Measurements from ENCODE around the gene BCKDHB. TPM values are rescaled to one million over a fixed set of nuclear protein-coding genes. Genes with fewer than 3 reads are reported as not detected.
"Not testable (repeated sequence)": the region's sequence is repeated elsewhere in the genome, so short reads cannot be mapped to it uniquely, and the experiment has no call there.

Gene BCKDHB
- total RNA-seq, 2 experiments from 2014 or later = 13.5 to 16.5 TPM

DNA sequence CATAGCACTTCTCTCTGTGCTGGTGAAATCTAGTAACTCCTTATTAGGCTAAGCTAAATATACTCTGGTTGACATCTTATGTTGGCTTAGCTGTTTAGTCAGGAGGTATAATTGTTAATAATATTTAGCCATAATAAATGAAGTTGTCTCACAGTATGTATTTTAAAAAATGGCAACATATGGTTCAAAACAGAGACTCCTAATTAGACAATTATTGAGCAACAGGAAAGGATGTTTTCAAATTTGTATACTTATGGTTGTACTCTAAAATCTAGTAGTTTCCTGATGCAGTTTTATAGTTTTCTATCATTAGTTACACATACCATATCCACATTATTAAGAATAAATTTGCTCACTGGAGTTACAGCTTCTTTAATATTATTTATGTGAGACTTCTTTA lies 150.2 kb downstream of the BCKDHB start:
- Mint-ChIP-seq H3K36me3 (ENCODE audit: low read depth) (no peaks in the 10 kb centered on the region), H3K27ac (no peak overlapping the region), H3K27me3 (no peaks in the 10 kb centered on the region), H3K4me3 (no peak overlapping the region), H3K4me1 (no peaks in the 10 kb centered on the region), H3K9me3 (no peaks in the 10 kb centered on the region)
- CTCF ChIA-PET = no interaction called here
- POLR2A ChIA-PET = no interaction called here
- DNase-seq = no peak

DNA sequence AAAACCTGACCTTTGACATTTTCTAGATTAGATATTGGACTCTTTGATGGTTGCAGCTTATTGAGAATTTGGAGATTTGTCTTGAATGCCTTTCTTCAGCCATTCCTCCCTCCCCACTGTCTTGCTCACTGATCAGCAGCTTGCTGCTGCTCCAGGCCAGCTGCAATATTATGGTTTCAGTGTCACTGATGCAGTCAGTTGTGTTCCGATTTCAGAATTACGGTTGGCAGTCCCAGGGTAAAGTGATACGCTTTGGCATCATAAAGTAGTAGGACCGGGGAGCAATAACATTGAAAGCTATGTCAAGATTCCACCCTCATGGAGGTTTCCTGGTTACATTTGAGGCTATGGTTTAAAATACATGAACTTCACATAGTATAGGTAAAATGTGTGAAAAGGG lies 152.6 kb downstream of the BCKDHB start:
- Mint-ChIP-seq H3K36me3 (ENCODE audit: low read depth) (no peaks in the 10 kb centered on the region), H3K27ac (no peak overlapping the region), H3K9me3 (no peaks in the 10 kb centered on the region), H3K4me1 (no peaks in the 10 kb centered on the region), H3K4me3 (no peak overlapping the region), H3K27me3 (no peaks in the 10 kb centered on the region)
- CTCF ChIA-PET = no interaction called here
- DNase-seq = no peak
- POLR2A ChIA-PET = no interaction called here

DNA sequence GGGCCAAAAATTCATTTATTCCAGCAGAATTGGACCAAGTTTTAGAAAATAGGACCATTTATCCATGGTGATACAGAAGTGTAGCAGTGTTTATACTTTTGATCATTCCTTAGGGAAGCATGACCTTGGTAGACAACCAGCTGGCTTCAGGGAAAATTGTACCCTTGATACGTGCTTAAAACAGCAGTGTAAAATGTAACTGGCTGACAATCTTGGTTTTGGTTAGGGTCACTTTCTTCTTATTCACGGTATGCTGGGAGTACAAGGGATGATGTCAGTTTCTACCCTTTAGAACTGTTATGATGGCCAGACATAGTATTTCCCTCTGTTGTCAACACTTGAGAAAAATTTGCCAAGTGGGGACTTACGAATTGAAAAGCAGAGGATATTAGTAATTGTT lies 157.1 kb downstream of the BCKDHB start:
- no peak for DNase-seq
- H3K4me1 Mint-ChIP-seq = no peaks in the 10 kb centered on the region
- no peaks in the 10 kb centered on the region for H3K27me3 Mint-ChIP-seq
- no peak overlapping the region for H3K27ac Mint-ChIP-seq
- CTCF ChIA-PET = no interaction called here
- no peaks in the 10 kb centered on the region for H3K36me3 Mint-ChIP-seq (ENCODE audit: low read depth)
- POLR2A ChIA-PET = no interaction called here
- no peak overlapping the region for H3K4me3 Mint-ChIP-seq
- no peaks in the 10 kb centered on the region for H3K9me3 Mint-ChIP-seq

- Mint-ChIP-seq H3K9me3 (peaks cover 4% of the 10 kb centered on the region), H3K4me3 (no peak overlapping the region), H3K27ac (no peak overlapping the region), H3K4me1 (no peaks in the 10 kb centered on the region), H3K36me3 (ENCODE audit: low read depth) (no peaks in the 10 kb centered on the region), H3K27me3 (no peaks in the 10 kb centered on the region)
- ChIA-PET POLR2A (no interaction called here), CTCF (no interaction called here)
- DNase-seq = no peak
These were observed 162.6 kb downstream of the BCKDHB start for GRCh38 chr6:80268865-80269730.

GRCh38 chr6:80271074-80271473 lies 164.6 kb downstream of the BCKDHB start:
- Mint-ChIP-seq H3K9me3 (peaks cover 4% of the 10 kb centered on the region), H3K36me3 (ENCODE audit: low read depth) (no peaks in the 10 kb centered on the region), H3K27me3 (no peaks in the 10 kb centered on the region), H3K4me3 (no peak overlapping the region), H3K27ac (no peak overlapping the region), H3K4me1 (no peaks in the 10 kb centered on the region)
- ChIA-PET POLR2A (no interaction called here), CTCF (no interaction called here)
- DNase-seq = no peak

- no peak overlapping the region for H3K4me3 Mint-ChIP-seq
- DNase-seq = no peak
- H3K36me3 Mint-ChIP-seq (ENCODE audit: low read depth) = no peaks in the 10 kb centered on the region
- H3K4me1 Mint-ChIP-seq = no peaks in the 10 kb centered on the region
- H3K27ac Mint-ChIP-seq = no peak overlapping the region
- H3K27me3 Mint-ChIP-seq = no peaks in the 10 kb centered on the region
- ChIA-PET CTCF (no interaction called here), POLR2A (no interaction called here)
- H3K9me3 Mint-ChIP-seq = peaks cover 4% of the 10 kb centered on the region
These were observed 166.5 kb downstream of the BCKDHB start for GRCh38 chr6:80272988-80273387.

- Mint-ChIP-seq H3K36me3 (ENCODE audit: low read depth) (no peaks in the 10 kb centered on the region), H3K9me3 (no peaks in the 10 kb centered on the region), H3K4me3 (no peak overlapping the region), H3K27ac (no peak overlapping the region), H3K4me1 (peaks cover 10% of the 10 kb centered on the region), H3K27me3 (no peaks in the 10 kb centered on the region)
- ChIA-PET CTCF (no interaction called here), POLR2A (no interaction called here)
- DNase-seq = no peak
These were observed 170.4 kb downstream of the BCKDHB start for GRCh38 chr6:80276861-80277260.

GRCh38 chr6:80277501-80277900 lies 171.0 kb downstream of the BCKDHB start:
- H3K4me1 Mint-ChIP-seq = peaks cover 10% of the 10 kb centered on the region
- H3K36me3 Mint-ChIP-seq (ENCODE audit: low read depth) = no peaks in the 10 kb centered on the region
- ChIA-PET CTCF (no interaction called here), POLR2A (no interaction called here)
- H3K27me3 Mint-ChIP-seq = no peaks in the 10 kb centered on the region
- no peak for DNase-seq
- no peaks in the 10 kb centered on the region for H3K9me3 Mint-ChIP-seq
- no peak overlapping the region for H3K27ac Mint-ChIP-seq
- no peak overlapping the region for H3K4me3 Mint-ChIP-seq

GRCh38 chr6:80280262-80281010 lies 174.0 kb downstream of the BCKDHB start:
- no peaks in the 10 kb centered on the region for H3K9me3 Mint-ChIP-seq
- POLR2A ChIA-PET = no interaction called here
- H3K4me3 Mint-ChIP-seq = no peak overlapping the region
- no peak overlapping the region for H3K27ac Mint-ChIP-seq
- H3K27me3 Mint-ChIP-seq = no peaks in the 10 kb centered on the region
- CTCF ChIA-PET = no interaction called here
- H3K4me1 Mint-ChIP-seq = peaks cover 11% of the 10 kb centered on the region
- no peak for DNase-seq
- H3K36me3 Mint-ChIP-seq (ENCODE audit: low read depth) = no peaks in the 10 kb centered on the region

DNA sequence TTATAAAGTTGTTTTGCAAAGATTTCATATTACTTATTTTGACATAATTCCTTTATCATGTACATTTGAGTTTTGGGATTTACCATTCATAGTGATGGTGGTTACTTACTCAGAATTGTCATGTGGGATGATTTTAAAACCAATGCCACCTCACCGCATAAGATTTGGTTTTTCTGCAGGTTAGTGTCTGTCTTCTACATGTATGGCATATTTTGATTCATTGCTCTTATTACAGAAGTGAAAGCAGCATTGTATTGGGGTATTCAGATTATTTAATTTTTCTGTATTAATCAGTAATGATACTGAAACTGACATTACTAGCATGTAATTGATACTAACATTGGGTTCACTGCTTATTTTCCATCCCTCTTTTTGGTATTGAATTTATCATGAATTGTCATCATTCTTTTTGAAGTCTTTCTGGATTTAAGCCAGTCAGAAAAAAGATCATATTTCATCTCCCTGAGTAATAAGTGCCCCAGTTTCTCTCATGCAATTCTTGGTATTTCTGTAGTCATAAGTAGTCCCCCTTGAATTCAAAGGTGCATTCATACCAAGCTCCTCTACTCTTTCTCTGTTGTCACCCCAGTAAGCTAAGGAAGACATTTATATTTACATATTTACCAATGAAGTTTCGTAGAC lies 176.6 kb downstream of the BCKDHB start:
- Mint-ChIP-seq H3K4me1 (peaks cover 11% of the 10 kb centered on the region), H3K36me3 (ENCODE audit: low read depth) (no peaks in the 10 kb centered on the region), H3K27me3 (no peaks in the 10 kb centered on the region), H3K4me3 (no peak overlapping the region), H3K9me3 (no peaks in the 10 kb centered on the region), H3K27ac (no peak overlapping the region)
- CTCF ChIA-PET = no interaction called here
- no peak for DNase-seq
- POLR2A ChIA-PET = no interaction called here

DNA sequence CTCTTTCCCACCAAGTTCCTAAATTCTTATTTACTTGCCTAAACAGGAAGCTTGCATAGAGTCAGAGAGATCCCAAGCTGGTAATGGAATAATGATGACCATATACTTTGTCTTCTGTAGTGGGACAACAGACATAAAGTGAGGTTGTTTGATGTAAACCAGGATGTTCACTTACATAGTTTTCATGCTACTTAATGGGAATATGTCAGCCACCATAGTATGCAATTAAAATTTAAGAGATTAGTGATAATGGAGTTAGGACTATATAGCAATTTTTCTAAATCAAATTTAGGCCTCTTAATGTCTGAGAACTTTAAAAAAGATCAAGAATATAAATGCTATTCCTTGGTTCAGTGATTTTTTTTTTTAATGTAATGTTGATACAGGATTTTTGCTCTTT lies 180.6 kb downstream of the BCKDHB start:
- H3K4me1 Mint-ChIP-seq = peaks cover 1% of the 10 kb centered on the region
- H3K36me3 Mint-ChIP-seq (ENCODE audit: low read depth) = no peaks in the 10 kb centered on the region
- ChIA-PET CTCF (no interaction called here), POLR2A (no interaction called here)
- no peak overlapping the region for H3K4me3 Mint-ChIP-seq
- no peak overlapping the region for H3K27ac Mint-ChIP-seq
- H3K9me3 Mint-ChIP-seq = peaks cover 4% of the 10 kb centered on the region
- no peaks in the 10 kb centered on the region for H3K27me3 Mint-ChIP-seq
- no peak for DNase-seq

- Mint-ChIP-seq H3K27ac (no peak overlapping the region), H3K27me3 (no peaks in the 10 kb centered on the region), H3K4me3 (no peak overlapping the region), H3K9me3 (peaks cover 8% of the 10 kb centered on the region), H3K36me3 (ENCODE audit: low read depth) (no peaks in the 10 kb centered on the region), H3K4me1 (peaks cover 1% of the 10 kb centered on the region)
- DNase-seq = no peak
- ChIA-PET CTCF (no interaction called here), POLR2A (no interaction called here)
These were observed 181.1 kb downstream of the BCKDHB start for GRCh38 chr6:80287607-80288006.

GRCh38 chr6:80289727-80290126 lies 183.3 kb downstream of the BCKDHB start:
- no peaks in the 10 kb centered on the region for H3K4me1 Mint-ChIP-seq
- no peak overlapping the region for H3K4me3 Mint-ChIP-seq
- H3K36me3 Mint-ChIP-seq (ENCODE audit: low read depth) = peaks cover 10% of the 10 kb centered on the region
- ChIA-PET CTCF (no interaction called here), POLR2A (no interaction called here)
- DNase-seq = no peak
- no peaks in the 10 kb centered on the region for H3K27me3 Mint-ChIP-seq
- no peak overlapping the region for H3K27ac Mint-ChIP-seq
- peaks cover 24% of the 10 kb centered on the region for H3K9me3 Mint-ChIP-seq

DNA sequence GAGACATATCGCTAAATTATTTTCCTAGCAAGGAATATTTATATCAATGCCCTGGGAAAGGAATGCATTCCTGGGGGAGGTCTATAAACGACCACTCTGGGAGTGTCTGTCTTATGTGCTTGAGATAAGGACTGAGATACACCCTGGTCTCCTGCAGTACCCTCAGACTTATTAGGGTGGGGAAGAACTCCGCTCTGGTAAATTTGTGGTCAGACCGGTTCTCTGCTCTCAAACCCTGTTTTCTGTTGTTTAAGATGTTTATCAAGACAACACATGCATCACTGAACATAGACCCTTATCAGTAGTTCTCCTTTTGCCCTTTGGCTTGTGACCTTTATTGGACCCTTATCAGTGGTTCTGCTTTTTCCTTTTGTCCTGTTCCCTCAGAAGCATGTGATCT lies 188.1 kb downstream of the BCKDHB start:
- H3K4me1 Mint-ChIP-seq, POLR2A ChIA-PET, CTCF ChIA-PET: not testable (repeated sequence)

More for the DNA sequence above, 188.1 kb downstream of the BCKDHB start:
- Mint-ChIP-seq H3K9me3 (peaks cover 26% of the 10 kb centered on the region), H3K36me3 (ENCODE audit: low read depth) (peaks cover 15% of the 10 kb centered on the region)
- not testable (repeated sequence) for H3K4me3 Mint-ChIP-seq, DNase-seq, H3K27ac Mint-ChIP-seq, H3K27me3 Mint-ChIP-seq

Data from activated CD4-positive, alpha-beta memory T cell treated with anti-CD3 and anti-CD28 coated beads, Interleukin-2, amount 10 ng/mL, durations not matched to agents 7 days and 5 days (primary cell).